Measurements from ENCODE around the gene GUCD1. TPM values are rescaled to one million over a fixed set of nuclear protein-coding genes. Genes with fewer than 3 reads are reported as not detected.

Gene GUCD1
- total and polyA plus RNA-seq, 2 of the 13 experiments (the other 11 are each of a cell fraction or from before 2014, with no cell fraction given): 128 to 245 TPM

- TF ChIP-seq ZFP36L1 (CRISPR knock-in tag; IDR thresholded peaks at IDR 0.05) (no peak), ZNF598 (CRISPR knock-in tag; IDR thresholded peaks at IDR 0.05; ENCODE audit: borderline replicate concordance) (0 out of 2 replicates have a peak, but pooled peaks have one; percentile 53), ZNF75D (CRISPR knock-in tag; IDR thresholded peaks at IDR 0.05; ENCODE audit: borderline replicate concordance) (no peak), ZFX (CRISPR knock-in tag; IDR thresholded peaks at IDR 0.05; ENCODE audit: low read depth) (peak; percentile 34; the same call in 1 of the 2 replicates)
Measured at GRCh38 chr22:24550902-24551435, 4.0 kb downstream of the GUCD1 start (continued).

GRCh38 chr22:24550028-24550901 lies 4.7 kb downstream of the GUCD1 start:
- Histone ChIP-seq H4K20me1 (ENCODE audit: insufficient read depth, low read length) (no peaks in the 10 kb centered on the region), H3K79me2 (ENCODE audit: insufficient read depth, low read length) (peaks cover 60% of the 10 kb centered on the region), H3K4me2 (ENCODE audit: low read depth, low read length) (peak overlapping the region; percentile 92), H3K9ac (ENCODE audit: insufficient read depth, low read depth, low read length) (peak overlapping the region; percentile 84), H3K36me3 (replicated peaks in 1 of 2; ENCODE audit: control insufficient read depth in 1 of 2, insufficient read depth in 2 of 2, low read length in 2 of 2) (peaks cover 16 to 37% of the 10 kb centered on the region in 2 experiments), H3K27me3 (ENCODE audit: control insufficient read depth in 1 of 2, insufficient read depth in 2 of 2, low read length in 2 of 2) (no peaks in the 10 kb centered on the region; a peak in 1 of 5 replicates), H3K27ac (ENCODE audit: extremely low read length, insufficient read depth, low read length) (peak overlapping the region; percentile 98), H3K9me3 (ENCODE audit: low read length) (no peaks in the 10 kb centered on the region), H3K4me3 (replicated peaks in 1 of 3; ENCODE audit: insufficient read depth in 1 of 3, low read depth in 2 of 3, low read length in 3 of 3) (peak overlapping the region in 1 of 3 experiments; percentile 51; a peak in 2 of 6 replicates), H2AFZ (ENCODE audit: low read length) (no peak overlapping the region), H3K4me1 (ENCODE audit: insufficient read depth, low read length) (peaks cover 75% of the 10 kb centered on the region)
- intact Hi-C loops (cut with micrococcal nuclease; ENCODE audit: unreplicated experiment): loop anchor here (2.0 kb wide), 1 partner anchor 53 kb away; the partner anchor contains the start of gene GGT1
- BruUV-seq (replicated peaks): TSS peak; percentile 62
- in situ Hi-C loops (cut with HindIII; ENCODE audit: extremely low pct_ligation_motif_present, low pct_unique_long_range_greater_than_20kb): no loop called here
- FAIRE-seq (peak; percentile 99), DNase-seq (ENCODE audit: low spot score) (peak; percentile 99), ATAC-seq (peak; percentile 84)
- ChIA-PET CTCF (ENCODE audit: low intra/inter-chr PET ratio, low total read pairs) (interaction anchor here (2.2 kb wide), 1 partner anchor 25 kb away, joined by 6 read pairs; no protein-coding TSS in a partner anchor), POLR2A (interaction anchor here (0.6 to 9.3 kb wide), 22 partner anchors 9 to 90 kb away, joined by 3 to 138 read pairs (median 7); partner anchors contain the start of genes GGT1 and LRRC75B)
- WGBS (ENCODE audit: low lambda C conversion rate): 14% methylated on average over 4 of the region's 8 CpGs
- no peak for TF ChIP-seq PREB (CRISPR knock-in tag; IDR thresholded peaks at IDR 0.05)
- peak; percentile 30; the same call in 1 of the 2 replicates for TF ChIP-seq HIVEP1 (CRISPR knock-in tag; IDR thresholded peaks at IDR 0.05)
- TF ChIP-seq GATAD1 (CRISPR knock-in tag; IDR thresholded peaks at IDR 0.05): peak; percentile 61
- TF ChIP-seq TBX2 (CRISPR knock-in tag; IDR thresholded peaks at IDR 0.05; ENCODE audit: borderline replicate concordance): peak; percentile 88
- TF ChIP-seq CEBPG (CRISPR knock-in tag; IDR thresholded peaks at IDR 0.05): peak; percentile 56
- TF ChIP-seq ZNF576 (CRISPR knock-in tag; IDR thresholded peaks at IDR 0.05): 0 out of 2 replicates have a peak, but pooled peaks have one; percentile 35
